A172 (cell line): ENCODE measurements around the gene ARHGEF28. TPM values are rescaled to one million over a fixed set of nuclear protein-coding genes. Genes with fewer than 3 reads are reported as not detected.

Source experiments
- DNase-seq: peaks from one replicate; pipeline ENCODE4 v3.0.0-alpha.2; 2015; ENCODE audit warnings: low spot score
- total RNA-seq: library from RNA; depleted of rRNA; stranded (reverse); fragments of >200 nt; shearing (Covaris generic); gene quantifications from 2 replicates; pipeline ENCODE4 v1.2.3, GENCODE V29; 2014

Gene ARHGEF28
- total RNA-seq, 1 experiment from 2014 or later, result 15.9 TPM

DNA sequence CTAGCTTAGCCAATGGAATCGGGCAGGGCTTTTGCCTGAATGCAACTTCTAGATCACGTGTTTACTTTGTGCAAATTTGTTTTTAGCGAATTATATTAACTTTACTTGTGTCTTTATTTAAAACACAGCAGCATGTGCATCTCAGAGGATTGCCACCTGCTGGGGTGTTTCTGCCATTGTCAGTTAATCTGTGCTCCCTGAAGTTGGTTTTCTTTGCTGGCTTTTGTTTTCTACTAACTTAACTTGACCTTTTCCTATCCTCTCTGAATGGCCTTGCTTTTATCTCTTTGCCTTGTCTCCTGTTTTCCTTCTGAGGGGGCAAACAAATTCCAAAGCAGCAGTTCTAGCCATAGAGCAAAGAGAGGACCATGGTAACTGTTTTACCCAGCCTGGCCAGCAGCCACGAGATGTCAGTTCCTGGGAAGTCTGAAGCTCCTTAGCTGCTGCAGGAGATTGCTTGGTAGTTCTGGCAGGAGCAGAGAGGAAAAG, 67.6 kb downstream of the ARHGEF28 start:
- DNase-seq, result peak; percentile 31

DNA sequence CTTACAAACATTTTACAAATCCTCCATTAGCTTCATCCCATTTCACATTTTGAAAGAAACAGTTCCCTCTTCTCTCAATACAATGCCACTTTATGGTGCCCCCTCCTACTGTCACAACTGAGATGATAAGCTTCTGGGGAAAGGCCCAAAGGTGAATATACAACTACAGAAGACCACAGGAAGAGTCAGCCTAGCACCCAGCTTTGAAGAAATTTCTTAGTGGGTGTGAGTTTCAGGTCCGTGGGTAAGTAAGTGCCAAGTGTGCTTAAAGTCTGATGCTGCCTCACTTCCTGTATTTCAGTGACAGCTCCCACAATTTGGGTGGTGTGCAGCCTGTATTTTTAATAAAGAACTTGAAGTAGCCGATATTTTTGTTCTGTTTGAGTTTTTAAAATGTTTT, 68.1 kb downstream of the ARHGEF28 start:
- no peak for DNase-seq

DNA sequence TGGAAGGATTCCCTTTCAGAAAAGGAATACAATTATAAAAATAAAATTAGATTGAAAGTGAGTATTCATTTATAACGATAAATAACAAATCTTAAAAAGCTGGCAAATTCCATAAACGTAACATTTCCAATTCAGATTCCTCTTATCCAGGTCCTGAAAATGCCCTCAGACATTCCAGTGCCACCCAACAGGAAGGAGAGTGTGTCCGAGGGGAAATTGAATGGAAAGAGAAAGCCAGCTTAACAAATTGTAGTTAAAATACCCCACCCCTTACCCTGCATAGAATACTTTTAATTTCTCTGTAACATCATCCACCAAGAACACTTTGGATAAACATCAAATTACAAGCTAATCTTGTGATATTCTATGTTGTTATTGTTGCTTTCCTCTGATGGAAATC, 72.0 kb downstream of the ARHGEF28 start:
- DNase-seq, result no peak

DNA sequence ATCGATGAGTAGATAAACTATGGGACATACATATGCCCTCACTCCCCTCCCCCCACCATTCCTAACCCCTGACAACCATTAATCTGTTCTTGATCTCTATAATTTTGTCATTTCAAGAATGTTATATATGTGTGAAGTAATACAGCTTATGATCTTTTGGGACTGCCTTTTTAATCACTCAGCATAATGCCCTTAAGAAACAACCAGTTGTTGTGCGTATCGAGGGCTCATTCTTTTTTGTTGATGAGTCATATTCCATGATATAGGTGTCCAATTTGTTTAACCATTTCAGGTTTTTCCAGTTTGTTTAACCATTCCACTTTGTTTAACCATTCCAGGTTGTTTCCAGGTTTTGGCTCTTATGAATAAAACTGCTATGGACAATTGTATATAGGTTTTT, 75.6 kb downstream of the ARHGEF28 start:
- DNase-seq, result no peak

DNA sequence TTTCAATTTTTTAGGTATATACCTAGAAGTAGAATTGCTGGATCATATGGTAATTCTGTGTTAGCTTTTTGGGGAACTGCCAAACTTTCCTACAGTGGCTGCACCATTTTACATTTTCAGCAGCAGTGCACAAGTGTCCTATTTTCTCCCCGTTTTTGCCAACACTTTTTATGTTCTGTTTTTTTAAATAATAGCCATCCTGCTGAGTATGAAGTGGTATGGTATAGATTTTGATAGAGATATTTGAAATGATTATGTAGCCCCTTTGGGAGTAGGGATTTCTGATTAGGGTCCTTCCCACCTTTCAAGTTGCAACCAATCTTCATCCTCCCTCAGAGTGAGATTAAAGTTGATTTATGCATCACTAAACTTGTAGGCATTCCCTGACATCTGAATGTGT, 76.5 kb downstream of the ARHGEF28 start:
- no peak for DNase-seq

DNA sequence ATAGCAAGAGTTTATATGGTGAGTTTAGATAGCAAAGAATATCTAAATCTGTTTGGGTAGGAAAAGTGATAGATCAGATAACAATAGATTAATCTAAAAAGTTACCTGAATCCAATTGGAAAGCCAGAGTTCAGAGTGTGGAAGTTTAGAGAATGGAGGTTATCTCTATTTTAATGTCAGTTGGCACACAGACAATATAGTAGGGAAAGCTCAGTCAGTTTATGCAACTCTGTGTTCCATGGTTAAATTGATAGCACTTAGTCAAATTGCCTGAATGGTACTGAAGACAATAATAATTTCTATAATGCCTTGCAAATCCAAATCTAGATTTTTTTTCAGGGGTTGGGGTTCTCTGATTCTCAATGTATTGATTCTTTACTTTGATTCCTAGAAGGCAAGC, 77.0 kb downstream of the ARHGEF28 start:
- DNase-seq, result no peak

DNA sequence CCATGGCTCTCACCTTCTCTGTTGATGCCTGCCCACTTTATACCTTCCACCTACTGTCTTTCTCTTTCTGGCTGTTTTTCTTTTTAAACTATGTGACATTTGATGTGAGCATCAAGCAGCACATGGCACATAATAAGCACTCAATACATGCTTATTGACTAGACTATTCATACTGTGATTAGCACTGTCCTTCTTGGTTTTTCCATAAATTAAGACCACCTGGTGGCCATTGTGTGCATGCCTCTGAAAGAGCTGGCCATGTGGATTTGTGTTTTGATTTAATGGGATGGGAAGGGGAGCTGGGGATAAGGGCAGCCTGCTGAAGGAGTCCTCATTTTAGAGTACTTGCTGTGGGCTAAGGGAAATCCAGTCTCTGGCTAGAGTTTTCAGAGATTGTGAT, 79.4 kb downstream of the ARHGEF28 start:
- DNase-seq, result no peak

DNA sequence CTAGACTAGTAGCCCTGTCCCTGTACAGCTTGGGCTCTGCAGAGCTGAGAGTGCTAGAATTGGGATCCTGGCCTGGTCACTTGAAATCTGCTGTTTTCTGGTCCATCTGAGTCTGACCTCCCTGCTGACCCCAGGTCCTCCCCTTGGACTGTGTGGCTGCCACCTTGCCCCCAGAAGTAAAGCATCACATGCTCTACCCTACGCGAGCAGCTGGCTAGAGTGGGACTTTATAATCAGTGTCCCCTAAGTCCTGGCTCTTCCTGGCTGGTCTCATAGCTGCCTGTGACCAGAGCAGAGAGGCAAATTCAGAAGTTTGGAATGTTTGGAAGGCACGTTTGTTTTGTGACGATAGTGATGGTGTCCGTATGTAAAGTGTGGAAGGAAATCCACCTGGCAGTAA, 81.0 kb downstream of the ARHGEF28 start:
- DNase-seq, result no peak

DNA sequence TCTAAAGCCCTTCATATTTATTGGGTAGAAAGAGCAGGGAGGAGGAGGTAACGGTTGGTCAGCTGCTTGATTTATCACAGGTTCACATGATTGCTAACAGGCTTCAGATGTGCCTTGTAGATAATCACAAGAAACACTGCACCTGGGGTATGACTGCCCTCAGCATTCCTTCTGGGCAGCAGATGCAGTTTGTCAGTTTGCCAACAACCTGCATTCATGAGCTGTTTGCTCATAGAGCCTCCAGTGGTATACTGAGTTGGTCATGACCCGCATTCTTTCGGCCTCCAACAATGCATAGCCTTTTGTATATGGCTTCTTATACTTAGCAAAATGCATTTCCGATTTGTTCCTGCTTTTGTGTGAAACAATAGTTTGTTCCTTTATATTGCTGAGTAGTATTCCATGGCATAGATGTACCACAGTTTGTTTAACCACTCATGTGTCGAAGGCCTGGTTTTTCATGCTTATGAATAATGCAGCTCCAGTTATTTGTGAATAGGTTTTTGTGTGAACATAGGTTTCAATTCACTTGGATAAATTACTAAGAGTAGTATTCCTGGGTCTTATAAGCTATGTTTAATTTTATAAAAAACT, 83.6 kb downstream of the ARHGEF28 start:
- DNase-seq, result peak; percentile 50

DNA sequence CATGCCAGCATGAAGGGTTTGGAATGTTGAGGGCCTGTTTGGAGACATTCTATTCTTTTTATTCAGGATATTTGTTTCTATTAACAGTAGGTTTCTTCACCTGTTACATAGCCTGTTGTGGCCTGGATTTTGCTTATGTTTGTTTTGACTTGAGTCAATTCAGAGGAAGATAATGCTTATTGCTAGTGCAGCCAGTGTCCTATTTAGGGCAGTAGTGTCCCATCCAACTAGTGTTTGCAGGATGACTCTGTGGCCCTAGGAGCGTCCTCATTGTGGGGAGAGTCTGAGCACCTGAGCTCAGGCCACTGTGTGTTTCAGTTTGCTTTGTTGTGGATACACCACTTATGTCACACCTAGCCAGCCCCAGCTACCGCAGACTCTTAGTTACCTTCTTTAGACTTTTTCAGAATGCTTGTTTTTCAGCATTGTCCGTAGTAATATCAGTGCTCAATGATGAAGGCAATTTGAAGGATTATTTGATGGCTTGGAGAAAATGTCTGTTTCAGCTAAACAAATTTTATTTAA, 90.3 kb downstream of the ARHGEF28 start:
- DNase-seq, result no peak

DNA sequence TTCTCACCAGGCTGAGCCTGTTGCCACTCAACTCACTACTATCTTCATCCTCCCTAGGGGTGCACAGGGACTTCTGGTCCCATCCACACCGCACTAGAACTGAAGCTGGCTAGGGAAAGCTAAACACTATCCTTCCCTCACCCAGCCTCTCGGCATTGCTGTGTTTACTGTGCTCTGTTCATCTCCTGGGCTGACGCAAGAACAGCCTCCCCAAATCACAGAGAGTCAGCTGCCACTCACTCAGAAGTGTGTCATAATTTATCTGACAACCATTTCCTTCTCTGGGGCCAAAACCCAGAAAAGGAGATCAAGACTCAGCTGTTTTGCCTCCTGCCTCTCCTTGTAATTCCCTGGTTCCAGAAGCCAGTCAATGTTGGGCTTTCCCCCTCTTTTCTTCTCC, 92.8 kb downstream of the ARHGEF28 start:
- DNase-seq, result no peak

DNA sequence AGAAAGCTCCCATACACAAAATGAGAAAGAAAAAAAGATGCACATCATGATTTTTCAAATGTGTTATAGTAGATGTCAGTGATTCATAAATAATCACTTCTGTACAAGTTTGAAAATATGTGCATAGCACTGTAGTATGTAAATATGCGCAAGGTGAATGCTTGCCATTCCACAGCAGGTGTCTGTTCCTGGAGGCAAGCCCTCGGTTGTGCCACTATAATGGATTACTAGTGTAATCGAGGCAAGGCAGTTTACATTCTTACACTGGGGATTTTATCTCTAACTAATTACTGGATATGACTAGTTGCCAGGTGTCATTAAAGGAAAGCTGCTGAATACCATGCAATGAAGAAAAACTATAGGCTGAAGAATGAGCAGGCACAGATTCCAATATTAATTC, 93.6 kb downstream of the ARHGEF28 start:
- DNase-seq, result no peak

DNA sequence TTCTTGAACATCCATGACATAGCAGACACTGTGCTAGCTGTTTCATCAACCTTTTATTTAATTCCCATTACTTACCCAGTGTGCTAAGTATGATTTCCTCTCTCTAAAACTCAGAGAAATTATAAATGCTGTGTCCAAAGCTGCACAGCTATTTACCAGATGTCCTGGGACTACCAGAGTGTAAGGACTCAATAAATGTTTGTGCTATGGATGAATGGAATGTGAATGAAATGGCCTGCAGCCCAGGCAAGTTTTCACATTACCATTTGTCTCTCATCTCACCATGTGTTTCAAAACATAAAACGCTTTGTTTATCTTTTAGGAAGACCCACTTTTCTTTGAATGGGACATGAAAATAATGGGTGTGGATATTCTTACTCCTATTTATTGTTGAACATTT, 96.2 kb downstream of the ARHGEF28 start:
- no peak for DNase-seq

DNA sequence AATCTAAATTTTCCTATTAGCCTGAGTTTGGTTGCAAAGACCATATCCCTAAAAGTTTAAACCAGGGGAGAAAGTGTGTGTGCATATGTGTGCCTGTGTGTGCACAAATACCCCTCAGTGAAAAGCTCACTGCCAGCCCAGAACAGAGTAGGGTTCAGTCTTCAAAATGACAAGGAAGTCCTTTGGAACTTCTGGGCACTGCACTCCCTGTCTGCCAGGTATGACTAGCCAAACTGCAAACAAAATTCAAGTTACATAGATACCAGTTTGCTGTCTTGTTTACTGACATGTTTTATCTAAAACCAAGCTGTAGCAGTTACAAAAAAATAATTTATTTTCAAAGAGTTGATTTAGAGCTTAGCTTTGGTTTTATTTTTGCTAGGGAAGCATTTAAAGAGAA, 100.1 kb downstream of the ARHGEF28 start:
- no peak for DNase-seq

DNA sequence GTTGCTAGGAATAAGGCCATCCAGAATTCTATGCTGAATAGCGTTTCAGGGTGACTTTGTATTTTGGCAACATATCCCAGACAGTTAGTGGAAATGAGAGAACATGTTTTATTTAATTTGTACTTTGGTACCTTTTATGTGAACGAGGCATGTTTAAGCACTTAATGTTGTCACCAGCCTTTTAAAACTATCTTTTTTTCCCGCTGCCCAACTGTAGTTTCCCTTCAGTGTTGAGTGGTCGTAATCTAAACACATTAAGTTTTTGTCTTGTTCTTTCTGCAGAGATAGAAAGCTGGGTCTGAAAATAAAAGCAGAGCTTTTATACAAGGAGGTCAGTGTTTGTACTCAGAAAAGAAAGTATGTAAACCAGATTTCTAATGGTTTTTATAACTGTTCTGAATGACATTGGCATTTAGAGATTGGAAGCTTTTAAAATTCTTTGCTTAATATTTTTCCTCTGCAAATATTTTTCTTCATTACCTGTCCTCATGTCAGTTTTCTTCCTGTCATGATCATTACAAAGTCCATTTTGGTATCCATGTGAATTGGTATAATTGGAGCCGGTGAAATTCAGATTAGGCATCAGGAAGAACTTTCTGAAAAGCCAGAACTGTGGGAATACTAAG, 100.7 kb downstream of the ARHGEF28 start:
- no peak for DNase-seq

DNA sequence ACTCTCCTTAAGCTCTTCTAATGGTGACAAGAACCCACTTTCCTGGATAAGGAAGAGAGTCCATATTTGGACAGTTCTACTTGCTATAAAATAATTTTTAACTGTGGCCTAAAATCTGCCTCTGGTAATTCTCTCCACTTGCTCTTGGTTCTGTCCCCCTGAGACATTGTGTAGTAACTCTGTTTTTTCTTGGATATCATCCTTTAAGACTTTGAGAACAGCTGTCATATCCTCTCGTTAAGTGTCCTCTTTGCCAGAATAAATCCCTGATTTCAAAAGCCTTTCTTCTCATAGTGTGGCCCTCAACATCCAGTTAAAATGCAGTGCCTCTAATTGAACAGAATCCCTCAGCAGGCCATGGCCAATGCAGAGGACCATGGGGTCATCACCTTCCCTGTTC, 101.5 kb downstream of the ARHGEF28 start:
- no peak for DNase-seq

DNA sequence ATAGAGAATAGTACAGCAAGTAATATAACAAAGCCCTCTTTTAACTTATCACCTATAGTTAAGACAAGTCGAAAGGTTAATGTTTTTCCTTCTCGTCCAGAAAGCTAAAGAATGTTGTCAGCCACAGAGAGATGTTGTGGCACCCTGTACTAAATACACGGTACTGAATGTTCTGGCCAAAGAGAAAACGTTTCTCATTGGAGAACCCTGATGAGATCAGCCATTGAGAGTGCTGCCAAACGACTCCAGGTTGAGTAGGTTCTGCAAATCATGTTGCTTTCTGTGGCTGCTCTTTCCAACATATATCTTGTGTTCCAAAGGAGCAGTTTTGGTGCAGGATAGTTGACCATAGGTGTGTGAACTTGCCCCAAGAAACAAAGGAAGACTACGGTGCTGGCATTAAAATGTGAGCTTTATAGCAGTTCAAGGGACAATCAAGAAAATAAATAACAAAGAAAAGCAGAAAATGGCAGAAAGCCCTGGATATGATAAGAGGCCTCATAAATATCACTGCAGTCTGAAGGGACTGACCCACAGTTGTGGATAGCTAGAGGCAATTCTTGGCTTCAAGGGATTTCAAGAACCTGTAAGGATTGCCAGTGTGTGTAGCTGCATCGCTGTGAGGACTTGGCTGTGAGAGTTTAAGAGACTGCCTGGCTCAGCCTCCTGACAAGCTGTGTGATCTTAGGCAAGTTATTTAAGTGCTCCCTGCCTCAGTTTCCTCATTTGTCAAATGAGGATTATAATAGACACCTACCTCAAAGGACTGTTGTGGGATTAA, 102.7 kb downstream of the ARHGEF28 start:
- DNase-seq, result no peak

DNA sequence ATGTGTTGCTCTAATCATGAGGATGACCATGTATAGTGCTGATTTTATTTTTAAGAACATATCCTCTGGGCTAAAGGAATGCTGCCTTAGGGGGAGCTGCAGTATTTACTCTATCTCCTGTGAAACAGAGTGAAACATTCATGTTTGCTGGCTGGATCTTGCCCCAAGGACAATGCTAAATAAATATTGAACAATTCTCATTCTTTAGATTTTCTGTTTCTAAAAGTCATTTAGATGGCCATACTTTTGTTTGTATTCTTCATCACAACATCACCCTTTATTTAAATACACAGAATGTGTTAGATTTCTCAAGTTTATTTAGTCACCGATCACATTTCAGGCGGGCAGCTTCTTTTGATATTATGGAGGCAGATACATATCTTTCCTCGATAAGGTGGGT, 103.3 kb downstream of the ARHGEF28 start:
- no peak for DNase-seq

DNA sequence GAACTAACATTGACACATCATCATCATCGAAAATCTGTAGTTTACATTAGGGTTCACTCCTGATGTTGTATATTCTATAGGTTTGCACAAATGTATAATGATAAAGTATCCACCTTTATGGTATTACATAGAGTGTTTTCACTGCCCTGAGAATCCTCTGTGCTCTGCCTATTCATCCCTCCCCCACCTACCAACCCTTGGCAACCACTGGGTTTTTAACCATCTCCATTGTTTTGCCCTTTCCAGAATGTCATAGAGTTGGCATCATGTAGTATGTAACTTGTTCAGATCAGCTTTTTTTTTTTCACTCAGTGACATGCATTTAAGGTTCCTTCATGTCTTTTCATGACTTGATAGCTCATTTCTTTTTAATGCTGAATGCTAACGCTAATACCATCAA, 106.0 kb downstream of the ARHGEF28 start:
- no peak for DNase-seq

DNA sequence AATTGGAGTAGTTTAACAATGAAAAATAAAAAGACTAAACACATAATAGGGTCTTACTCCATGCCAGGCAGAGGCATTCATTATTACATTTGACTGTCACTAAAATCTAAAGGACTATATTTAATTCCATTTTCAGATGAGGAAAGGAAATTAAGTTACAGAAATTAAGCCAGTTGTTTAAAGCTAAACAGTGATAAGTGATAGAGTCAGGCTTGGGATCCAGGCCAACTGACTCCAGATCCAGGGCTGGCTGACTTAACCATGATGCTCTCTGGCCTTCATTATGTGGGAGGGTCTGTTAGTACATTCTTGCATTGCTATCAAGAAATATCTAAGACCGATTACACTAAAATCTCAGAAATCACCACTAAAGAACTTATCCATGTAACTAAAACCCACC, 107.2 kb downstream of the ARHGEF28 start:
- DNase-seq, result no peak

DNA sequence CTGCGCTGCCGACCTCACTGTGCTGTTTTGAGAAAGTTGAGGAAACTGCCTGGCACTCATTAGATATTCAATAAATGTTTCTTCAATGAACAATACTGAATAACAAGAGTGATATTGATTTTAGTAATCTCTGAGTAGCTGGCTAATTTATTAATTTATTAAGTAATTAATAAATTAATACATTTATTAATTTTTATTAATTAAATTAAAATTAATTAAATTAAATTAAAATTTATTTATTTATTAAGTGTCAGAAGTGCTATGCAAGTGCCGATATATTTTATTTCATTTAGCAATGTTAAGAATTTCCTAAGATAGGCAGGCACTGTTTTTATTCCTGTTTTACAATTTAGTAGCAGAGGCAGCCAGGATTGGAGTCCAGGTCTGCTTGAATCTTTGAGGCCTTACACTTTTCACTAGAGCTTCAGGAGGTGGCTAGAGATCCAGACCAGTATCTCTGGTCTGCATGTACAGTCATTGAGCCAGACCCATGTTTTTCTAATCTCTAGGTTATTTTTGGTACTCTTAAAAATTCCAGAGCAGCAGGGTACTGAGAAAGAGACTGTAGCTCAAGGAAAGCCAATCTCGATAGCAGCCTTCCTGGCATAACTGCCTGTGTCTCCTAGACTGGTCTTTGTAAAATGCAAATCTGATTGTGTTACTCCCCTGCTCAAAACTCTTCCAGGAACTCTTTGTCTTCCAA, 109.2 kb downstream of the ARHGEF28 start:
- peak; percentile 37 for DNase-seq

DNA sequence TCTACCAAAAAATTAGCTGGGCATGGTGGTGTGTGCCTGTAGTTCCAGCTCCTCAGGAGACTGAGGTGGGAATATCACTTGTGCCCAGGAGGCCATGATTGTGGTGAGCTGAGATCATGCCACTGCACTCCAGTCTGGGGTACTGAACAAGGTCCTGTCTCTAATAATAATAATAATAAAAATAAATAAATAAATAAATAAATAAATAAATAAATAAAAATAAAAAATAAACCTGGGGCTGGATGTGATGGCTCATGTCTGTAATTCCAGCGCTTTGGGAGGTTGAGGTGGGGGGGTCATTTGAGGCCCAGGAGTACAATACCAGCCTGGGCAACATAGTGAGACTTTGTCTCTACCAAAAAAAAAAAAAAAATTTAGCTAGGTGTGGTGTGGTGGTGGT, 113.7 kb downstream of the ARHGEF28 start:
- DNase-seq, result no peak
